ENCODE results near the gene ERC1. TPM values are rescaled to one million over a fixed set of nuclear protein-coding genes. Genes with fewer than 3 reads are reported as not detected.

ERC1 gene
- total RNA-seq, 1 donor from 2014 or later: 83.5 TPM

DNA sequence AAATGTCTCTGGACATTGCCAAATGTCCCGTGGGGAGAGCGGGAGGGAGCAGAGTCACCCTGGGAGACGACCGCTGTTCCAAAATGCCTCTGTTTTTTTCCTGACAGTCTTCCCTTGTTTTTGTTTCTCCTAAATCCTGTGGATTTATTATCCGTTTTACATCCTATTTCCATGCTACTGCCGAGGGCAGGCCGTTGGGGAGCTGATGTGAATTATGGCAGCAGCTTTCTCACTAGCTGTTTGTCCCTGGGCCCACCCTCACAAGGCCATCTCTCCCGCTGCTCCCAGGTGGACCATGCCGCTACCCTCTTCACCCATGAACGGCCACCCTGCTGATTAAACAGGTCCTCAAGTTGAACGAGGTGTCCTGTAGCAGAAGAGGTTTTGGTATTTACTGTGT lies 548.1 kb downstream of the ERC1 start:
- no peak for ATAC-seq
- DNase-seq (ENCODE audit: low spot score): no peak
- intact Hi-C loops (cut with DNase I): no loop called here

DNA sequence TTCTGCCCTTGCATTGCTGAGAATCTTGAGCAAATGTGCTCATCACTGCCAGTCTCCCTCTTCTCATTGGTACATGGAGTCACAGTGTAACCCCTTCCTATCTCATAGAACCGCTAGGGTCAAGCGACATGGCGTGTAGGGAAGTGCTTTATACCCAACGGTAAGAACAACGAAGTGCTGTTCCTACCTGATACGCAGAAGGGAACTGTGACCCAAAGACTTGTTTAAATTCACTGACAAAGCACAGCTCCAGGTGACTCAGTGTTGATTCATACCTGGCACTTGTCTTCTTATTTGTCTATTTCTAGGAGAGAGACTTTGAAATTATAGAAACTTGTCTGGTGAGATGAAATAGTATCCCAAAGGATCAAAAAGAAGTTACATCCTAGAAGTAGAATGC lies 549.7 kb downstream of the ERC1 start:
- ATAC-seq (no peak), DNase-seq (ENCODE audit: low spot score) (no peak)
- intact Hi-C loops (cut with DNase I): no loop called here

DNA sequence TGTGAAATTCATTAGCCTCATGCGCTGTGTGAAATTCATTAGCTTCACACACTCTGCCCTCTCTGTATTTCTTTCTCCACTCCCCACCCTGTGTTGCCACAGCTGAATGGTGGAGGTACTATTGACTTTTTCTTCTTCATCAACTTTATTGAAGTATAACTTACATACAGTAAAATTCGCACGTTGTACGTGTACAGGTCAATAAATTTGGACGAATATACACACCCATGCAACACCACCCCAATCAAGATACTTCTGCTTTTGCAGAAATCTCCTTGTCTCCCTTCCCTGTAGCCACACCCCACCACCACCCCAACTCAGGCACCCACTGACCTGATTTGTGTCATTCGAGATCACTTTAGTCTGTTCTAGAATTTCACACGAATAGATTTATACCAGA lies 551.6 kb downstream of the ERC1 start:
- no peak for DNase-seq (ENCODE audit: low spot score)
- ATAC-seq: no peak
- intact Hi-C loops (cut with DNase I): no loop called here

DNA sequence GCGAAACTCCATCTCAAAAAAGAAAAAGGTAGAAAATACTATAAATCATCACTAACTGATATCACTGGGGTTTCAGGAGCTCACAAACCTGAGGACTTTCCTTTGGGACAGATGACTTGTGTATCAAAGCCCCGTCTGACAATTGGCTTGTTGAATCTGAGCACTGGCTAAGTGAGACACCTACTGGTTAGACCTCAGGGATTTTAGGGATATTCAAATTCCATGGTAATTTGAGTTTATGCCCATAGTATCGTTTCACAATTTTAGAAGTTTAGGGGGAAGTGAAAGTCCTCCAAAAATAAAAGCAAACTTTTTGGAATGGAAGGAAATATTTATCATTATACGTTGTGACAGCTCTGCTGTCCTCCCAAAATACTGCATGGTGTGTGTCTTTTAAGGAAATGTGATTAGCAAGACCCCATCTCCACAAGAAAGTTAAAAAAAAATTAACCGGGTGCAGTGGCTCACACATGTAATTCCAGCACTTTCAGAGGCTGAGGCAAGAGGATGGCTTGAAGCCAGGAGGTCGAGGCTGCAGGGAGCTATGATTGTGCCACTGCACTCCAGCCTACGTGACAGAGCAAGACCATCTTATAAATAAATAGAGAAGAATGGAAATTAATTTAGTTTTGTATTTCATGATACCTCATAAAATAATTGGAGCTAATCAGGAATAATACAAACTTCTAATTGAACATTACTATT lies 554.1 kb downstream of the ERC1 start:
- intact Hi-C loops (cut with DNase I): no loop called here
- peak; percentile 30 for ATAC-seq
- no peak for DNase-seq (ENCODE audit: low spot score)

Other genes starting within 250 kb of the ERC1 start
- gene WNK1, start 238.6 kb upstream of the ERC1 start, total RNA-seq: 238 TPM
- gene RAD52, start 41.5 kb upstream of the ERC1 start, total RNA-seq: 25.6 TPM

Data from sciatic nerve (tissue), 2 donors.